Measurements from ENCODE around the gene APC. TPM values are rescaled to one million over a fixed set of nuclear protein-coding genes. Genes with fewer than 3 reads are reported as not detected.

APC gene
- total RNA-seq, 2 experiments from 2014 or later = 18.7 to 19.0 TPM

DNA sequence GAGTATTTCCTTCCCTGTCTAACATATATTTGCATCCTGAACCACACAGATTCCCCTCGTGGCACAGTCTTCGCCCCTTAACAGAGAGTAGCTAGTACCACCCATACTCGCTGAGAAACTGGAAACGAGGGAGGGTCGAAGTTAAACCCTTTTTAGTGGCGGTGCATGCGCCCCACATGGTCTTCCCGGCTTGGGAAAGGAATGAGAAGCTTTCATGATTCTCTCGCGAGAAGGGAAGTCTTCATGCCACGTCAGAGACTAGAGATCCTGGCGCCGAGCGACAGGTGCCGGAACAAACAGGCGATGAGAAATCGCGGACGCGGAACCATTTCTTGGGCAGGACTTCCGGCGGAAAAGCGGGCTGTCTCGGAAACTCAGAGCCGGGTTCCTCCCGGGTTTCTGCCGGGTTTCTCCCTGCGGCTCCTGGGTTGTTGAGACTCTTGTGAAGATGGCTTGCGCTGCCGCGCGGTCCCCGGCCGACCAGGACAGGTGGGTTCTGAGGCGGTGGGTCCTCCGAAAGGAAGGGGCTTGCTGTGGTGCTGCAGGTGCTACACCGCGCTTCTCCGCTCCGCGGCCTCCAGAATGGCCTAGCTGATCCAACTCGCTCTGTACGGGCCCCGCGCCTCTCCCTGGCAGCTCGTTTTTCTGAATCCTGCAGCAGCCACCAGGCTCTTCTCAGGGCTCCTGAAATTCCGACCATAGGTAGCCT, 123.4 kb downstream of the APC start, which contains the start of gene SRP19:
TSS of gene SRP19 (plus strand) at position 359 of the 709 bp plus-strand sequence. CDS start at position 449, 90 bp downstream.
- H3K9me3 Mint-ChIP-seq = no peaks in the 10 kb centered on the region
- intact Hi-C loops (cut with micrococcal nuclease) = loop anchor here (5.0 kb wide), 1 partner anchor 61 kb away; the partner anchor contains the start of gene REEP5
- no peak for TF ChIP-seq CTCF (IDR thresholded peaks at IDR 0.05)
- ChIA-PET POLR2A (interaction anchor here (0.7 to 2.0 kb wide), 11 partner anchors 9 to 734 kb away, joined by 3 to 10 read pairs (median 4); partner anchors contain the start of genes DCP2 and REEP5), CTCF (interaction anchor here (0.7 to 3.9 kb wide), 9 partner anchors 9 to 135 kb away, joined by 3 to 34 read pairs (median 4); no protein-coding TSS in a partner anchor)
- DNase-seq (peak; percentile 94), ATAC-seq (peak; percentile 94)
- H3K27me3 Mint-ChIP-seq = peaks cover 9% of the 10 kb centered on the region
- peak within 1 kb of the TSS; percentile 98 for H3K27ac Mint-ChIP-seq
- peaks cover 31% of the 10 kb centered on the region for H3K36me3 Mint-ChIP-seq (ENCODE audit: low read depth)
- H3K4me1 Mint-ChIP-seq (ENCODE audit: low read depth) = peaks cover 25% of the 10 kb centered on the region
- peak within 1 kb of the TSS; percentile 96 for H3K4me3 Mint-ChIP-seq

DNA sequence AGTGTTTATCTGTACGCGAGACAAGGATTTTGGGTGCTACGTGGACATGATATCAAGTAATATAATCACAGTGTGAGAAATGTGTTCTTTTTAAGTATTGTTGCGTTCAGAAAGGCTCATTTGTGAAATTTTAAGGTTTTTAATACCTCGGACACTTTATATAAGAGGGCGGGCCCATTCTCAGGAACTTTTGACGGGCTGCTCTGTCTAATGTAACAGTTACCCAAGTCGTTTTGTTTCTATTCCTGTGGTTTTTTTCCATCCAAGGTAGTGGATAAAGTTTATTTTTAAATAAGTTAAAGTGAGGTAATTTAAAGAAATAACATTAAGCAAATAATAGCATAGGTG, 123.9 kb downstream of the APC start:
- TF ChIP-seq CTCF (IDR thresholded peaks at IDR 0.05) = no peak
- POLR2A ChIA-PET = interaction anchor here (1.4 to 2.0 kb wide), 5 partner anchors 9 to 114 kb away, joined by 3 to 10 read pairs (median 8); partner anchors contain the start of genes DCP2 and REEP5
- no peak for ATAC-seq
- DNase-seq = no peak
- Mint-ChIP-seq H3K27me3 (peaks cover 5% of the 10 kb centered on the region), H3K4me1 (ENCODE audit: low read depth) (peaks cover 28% of the 10 kb centered on the region), H3K36me3 (ENCODE audit: low read depth) (peaks cover 35% of the 10 kb centered on the region), H3K27ac (peak overlapping the region; percentile 98), H3K4me3 (peak overlapping the region; percentile 96), H3K9me3 (no peaks in the 10 kb centered on the region)
- CTCF ChIA-PET = interaction anchor here (1.5 to 1.7 kb wide), 2 partner anchors 9 to 102 kb away, joined by 4 to 6 read pairs; no protein-coding TSS in a partner anchor
- intact Hi-C loops (cut with micrococcal nuclease) = loop anchor here (5.0 kb wide), 1 partner anchor 61 kb away; the partner anchor contains the start of gene REEP5

DNA sequence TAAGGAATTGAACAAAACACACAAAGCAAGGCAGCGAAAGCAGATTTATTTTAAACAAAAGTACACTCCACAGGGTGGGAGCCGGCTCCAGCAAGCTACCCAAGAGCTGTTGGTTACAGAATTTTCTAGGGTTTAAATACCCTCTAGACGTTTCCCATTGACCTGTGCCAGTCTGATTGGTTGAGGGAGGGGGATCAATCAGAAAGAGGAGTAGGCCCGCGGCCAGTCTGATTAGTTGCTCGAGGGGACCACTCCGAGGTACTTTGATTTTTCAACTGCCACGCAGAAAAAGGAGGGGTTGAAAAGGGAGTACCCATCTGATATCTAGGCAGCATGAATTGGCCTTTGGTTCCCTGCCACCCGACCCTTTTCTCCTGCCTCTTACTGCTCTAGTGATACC, 124.4 kb downstream of the APC start:
- peaks cover 40% of the 10 kb centered on the region for H3K36me3 Mint-ChIP-seq (ENCODE audit: low read depth)
- no peak for TF ChIP-seq CTCF (IDR thresholded peaks at IDR 0.05)
- peak overlapping the region; percentile 98 for H3K27ac Mint-ChIP-seq
- H3K27me3 Mint-ChIP-seq = peaks cover 5% of the 10 kb centered on the region
- H3K4me1 Mint-ChIP-seq (ENCODE audit: low read depth) = peaks cover 33% of the 10 kb centered on the region
- ATAC-seq = no peak
- CTCF ChIA-PET = interaction anchor here (1.5 kb wide), 1 partner anchor 102 kb away, joined by 6 read pairs; no protein-coding TSS in a partner anchor
- intact Hi-C loops (cut with micrococcal nuclease) = loop anchor here (5.0 kb wide), 1 partner anchor 60 kb away; the partner anchor contains the start of gene REEP5
- H3K9me3 Mint-ChIP-seq = no peaks in the 10 kb centered on the region
- peak overlapping the region; percentile 96 for H3K4me3 Mint-ChIP-seq
- POLR2A ChIA-PET = interaction anchor here (1.8 to 2.0 kb wide), 2 partner anchors 14 to 60 kb away, joined by 9 to 10 read pairs; partner anchors contain the start of gene REEP5
- no peak for DNase-seq

GRCh38 chr5:112863549-112863948, 125.9 kb downstream of the APC start:
- no peak for DNase-seq
- Mint-ChIP-seq H3K27me3 (peaks cover 2% of the 10 kb centered on the region), H3K27ac (peak overlapping the region; percentile 98), H3K36me3 (ENCODE audit: low read depth) (peaks cover 49% of the 10 kb centered on the region), H3K4me3 (peak overlapping the region; percentile 24), H3K4me1 (ENCODE audit: low read depth) (peaks cover 40% of the 10 kb centered on the region), H3K9me3 (no peaks in the 10 kb centered on the region)
- intact Hi-C loops (cut with micrococcal nuclease) = loop anchor here (5.0 kb wide), 1 partner anchor 59 kb away; the partner anchor contains the start of gene REEP5
- ATAC-seq = no peak
- no peak for TF ChIP-seq CTCF (IDR thresholded peaks at IDR 0.05)
- CTCF ChIA-PET = interaction anchor here (1.0 to 2.1 kb wide), 2 partner anchors 11 to 15 kb away, joined by 3 to 6 read pairs; no protein-coding TSS in a partner anchor
- POLR2A ChIA-PET = interaction anchor here (0.9 kb wide), 1 partner anchor 28 kb away, joined by 3 read pairs; no protein-coding TSS in a partner anchor

All from activated CD8-positive, alpha-beta T cell treated with anti-CD3 and anti-CD28 coated beads for 36 hours (primary cell).